ENCODE measurements around the gene UTP25.

The UTP25 gene

DNA sequence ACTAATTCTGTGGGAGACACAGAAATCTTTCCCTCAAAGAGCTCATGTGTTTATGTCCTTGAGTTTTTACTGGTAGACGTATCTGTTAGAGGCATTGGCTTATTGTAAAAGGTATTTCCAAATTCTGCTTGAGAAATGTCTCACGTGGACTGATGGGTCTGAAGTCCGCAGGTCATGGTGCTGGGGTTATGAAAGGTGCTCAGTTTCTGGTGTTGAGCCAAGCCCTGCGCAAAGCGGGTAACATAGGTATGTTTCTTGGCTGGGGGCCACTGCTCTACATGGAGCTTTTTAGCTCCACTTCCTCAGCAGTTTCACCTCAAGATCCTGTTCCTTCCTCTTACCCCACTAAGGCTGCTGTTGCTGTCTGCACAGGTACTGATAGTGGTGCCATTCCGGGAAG is 10.8 kb downstream of the UTP25 start:
- no peak overlapping the region for H3K4me3 ChIP-seq (ENCODE audit: low read depth, low read length)
- TF ChIP-seq, protein P1, sequence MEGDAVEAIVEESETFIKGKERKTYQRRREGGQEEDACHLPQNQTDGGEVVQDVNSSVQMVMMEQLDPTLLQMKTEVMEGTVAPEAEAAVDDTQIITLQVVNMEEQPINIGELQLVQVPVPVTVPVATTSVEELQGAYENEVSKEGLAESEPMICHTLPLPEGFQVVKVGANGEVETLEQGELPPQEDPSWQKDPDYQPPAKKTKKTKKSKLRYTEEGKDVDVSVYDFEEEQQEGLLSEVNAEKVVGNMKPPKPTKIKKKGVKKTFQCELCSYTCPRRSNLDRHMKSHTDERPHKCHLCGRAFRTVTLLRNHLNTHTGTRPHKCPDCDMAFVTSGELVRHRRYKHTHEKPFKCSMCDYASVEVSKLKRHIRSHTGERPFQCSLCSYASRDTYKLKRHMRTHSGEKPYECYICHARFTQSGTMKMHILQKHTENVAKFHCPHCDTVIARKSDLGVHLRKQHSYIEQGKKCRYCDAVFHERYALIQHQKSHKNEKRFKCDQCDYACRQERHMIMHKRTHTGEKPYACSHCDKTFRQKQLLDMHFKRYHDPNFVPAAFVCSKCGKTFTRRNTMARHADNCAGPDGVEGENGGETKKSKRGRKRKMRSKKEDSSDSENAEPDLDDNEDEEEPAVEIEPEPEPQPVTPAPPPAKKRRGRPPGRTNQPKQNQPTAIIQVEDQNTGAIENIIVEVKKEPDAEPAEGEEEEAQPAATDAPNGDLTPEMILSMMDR (IDR thresholded peaks at IDR 0.05; ENCODE audit: insufficient read depth, low read depth, low read length, missing control alignments) = no peak
- DNase-seq (ENCODE audit: low read depth) = no peak

DNA sequence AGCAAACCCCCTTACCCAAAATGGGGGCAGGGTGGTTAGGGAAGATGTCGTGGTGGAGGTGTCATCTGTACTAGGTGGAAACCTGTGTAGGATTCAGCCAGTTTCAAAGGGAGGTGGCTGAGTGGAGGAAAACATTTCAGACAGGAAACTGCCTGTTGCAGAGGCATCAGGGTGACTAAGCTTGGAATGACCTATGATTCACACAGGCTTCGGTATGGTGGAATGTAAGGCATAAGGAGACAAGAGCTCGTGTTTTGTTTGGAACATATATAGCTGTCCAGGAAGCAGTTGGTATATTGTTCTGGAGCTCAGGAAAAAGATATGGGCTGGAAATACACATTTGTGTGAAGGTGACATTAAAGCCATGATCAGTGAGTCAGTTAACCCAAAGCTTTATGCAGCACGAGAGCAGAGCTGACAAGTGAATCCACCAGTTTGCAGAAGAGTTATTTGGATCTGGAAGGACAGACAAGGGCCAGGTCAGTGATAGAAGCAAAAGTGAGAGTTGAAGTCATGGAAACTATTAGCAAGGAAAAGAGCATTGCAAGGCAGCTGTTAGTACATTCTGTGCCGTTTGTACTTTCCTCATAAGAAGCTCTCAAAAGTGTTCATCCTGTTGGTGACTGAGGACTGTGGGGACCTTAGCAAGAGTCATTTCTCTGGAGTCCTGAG is 12.2 kb downstream of the UTP25 start:
- TF ChIP-seq, protein P1 (IDR thresholded peaks at IDR 0.05; ENCODE audit: insufficient read depth, low read depth, low read length, missing control alignments) = no peak

DNA sequence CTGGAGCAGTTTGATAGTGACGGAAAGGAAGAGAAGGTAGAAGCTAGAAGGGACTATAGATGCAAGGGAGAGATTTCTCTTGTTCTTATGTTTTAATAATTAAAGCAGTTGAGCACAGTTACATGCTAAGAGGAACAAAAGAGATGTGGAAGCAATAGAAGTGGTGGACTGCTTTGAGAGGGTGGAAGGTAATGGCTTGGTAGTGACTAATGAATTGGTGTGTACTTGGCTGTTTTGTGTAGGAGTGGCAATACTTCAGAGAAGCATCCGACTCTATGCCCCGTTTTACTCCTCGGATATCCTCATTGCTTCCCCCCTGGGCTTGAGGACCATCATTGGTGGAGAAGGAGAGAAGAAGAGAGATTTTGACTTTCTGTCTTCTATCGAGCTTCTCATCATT is 12.8 kb downstream of the UTP25 start:
- no peak overlapping the region for H3K4me3 ChIP-seq (ENCODE audit: low read depth, low read length)
- DNase-seq (ENCODE audit: low read depth) = no peak
- TF ChIP-seq, protein P1 (IDR thresholded peaks at IDR 0.05; ENCODE audit: insufficient read depth, low read depth, low read length, missing control alignments) = no peak

More for the DNA sequence above, 12.2 kb downstream of the UTP25 start:
- no peak for DNase-seq (ENCODE audit: low read depth)
- H3K4me3 ChIP-seq (ENCODE audit: low read depth, low read length) = no peak overlapping the region

DNA sequence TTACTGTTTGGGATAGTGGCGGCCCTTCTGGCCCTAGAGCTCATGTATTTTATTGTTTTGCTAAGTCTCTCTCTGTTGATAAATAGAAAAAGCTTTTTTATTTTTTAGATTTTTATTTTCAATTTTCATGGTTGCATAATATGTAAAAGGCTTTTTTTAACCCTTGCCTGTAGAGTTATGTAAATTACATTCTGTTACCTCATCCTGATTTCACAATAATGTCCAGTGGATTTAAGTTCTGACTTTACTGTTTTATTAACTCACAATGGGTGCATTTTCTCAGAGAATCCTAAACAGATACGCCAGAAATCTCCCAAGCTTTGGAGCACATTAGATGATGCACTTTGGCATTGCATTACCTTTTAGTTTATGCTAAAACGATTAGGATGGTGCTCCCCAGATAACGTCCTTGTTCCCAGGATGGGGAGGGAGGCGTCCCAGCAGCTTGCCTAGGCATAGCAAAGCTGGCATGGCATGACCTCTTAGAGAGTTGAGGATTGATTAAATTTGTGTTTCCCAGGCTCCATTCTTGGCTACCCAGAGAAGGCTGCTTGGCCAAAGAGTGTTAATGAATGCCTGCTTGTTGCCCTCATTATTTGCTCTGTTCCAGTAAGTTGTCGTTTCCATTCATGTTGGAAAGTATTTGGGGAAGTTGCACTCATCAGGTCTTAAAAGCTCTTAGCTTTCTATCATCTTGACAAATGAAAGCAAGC is 17.1 kb downstream of the UTP25 start:
- TF ChIP-seq, protein P1 (IDR thresholded peaks at IDR 0.05; ENCODE audit: insufficient read depth, low read depth, low read length, missing control alignments) = no peak
- H3K4me3 ChIP-seq (ENCODE audit: low read depth, low read length) = no peak overlapping the region
- no peak for DNase-seq (ENCODE audit: low read depth)

DNA sequence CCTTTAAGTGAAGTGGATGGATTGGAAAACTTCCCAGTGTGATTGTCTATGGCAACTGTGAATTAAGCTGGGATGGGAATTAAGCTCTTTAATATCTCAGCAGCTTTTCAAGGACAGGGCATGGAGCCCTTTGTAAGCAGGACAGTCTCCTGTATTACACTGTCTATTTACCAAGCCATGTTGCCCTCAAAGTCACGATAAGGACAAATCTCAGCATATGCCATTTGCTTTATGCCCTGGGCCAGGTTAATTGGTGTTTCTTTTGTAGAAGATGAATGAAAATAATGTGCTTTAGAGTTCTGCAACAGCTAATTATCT is 17.6 kb downstream of the UTP25 start:
- H3K4me3 ChIP-seq (ENCODE audit: low read depth, low read length) = no peak overlapping the region
- DNase-seq (ENCODE audit: low read depth) = no peak
- TF ChIP-seq, protein P1 (IDR thresholded peaks at IDR 0.05; ENCODE audit: insufficient read depth, low read depth, low read length, missing control alignments) = no peak

DNA sequence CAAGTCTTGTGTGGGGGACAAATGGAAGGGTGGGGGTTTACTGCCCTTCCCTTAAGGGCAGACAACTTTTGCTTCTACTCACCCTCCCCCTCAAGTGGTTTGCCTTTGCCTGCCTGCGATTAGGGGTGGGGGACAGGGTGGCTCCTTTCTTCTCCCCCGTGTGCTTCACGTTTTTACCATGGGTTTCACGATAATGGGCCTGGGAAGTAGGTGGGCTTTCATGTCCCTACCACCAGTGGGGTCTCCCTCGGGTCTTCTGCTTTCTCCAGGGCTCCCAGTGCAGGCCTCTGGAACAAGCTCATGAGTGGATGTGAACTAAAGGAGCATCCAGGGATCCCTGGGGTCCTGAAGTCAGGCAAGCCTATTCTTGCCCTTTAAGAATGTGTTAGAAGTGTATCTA is 21.6 kb downstream of the UTP25 start:
- no peak overlapping the region for H3K4me3 ChIP-seq (ENCODE audit: low read depth, low read length)
- DNase-seq (ENCODE audit: low read depth) = no peak
- TF ChIP-seq, protein P1 (IDR thresholded peaks at IDR 0.05; ENCODE audit: insufficient read depth, low read depth, low read length, missing control alignments) = no peak

Measured in GM12865 (cell line).